NCI-H2227 (cell line): Measurements from ENCODE around the gene RTN4IP1.
A peak's percentile ranks its signal among the peaks of the same experiment; 100 is the strongest.
"Not testable (repeated sequence)": the region's sequence is repeated elsewhere in the genome, so short reads cannot be mapped to it uniquely, and the experiment has no call there.

Experiments used
- DNase-seq: peaks from one replicate; lab custom pipeline; 2025; ENCODE audit not compliant: unreplicated experiment; lab: John Stamatoyannopoulos, UW

The RTN4IP1 gene

DNA sequence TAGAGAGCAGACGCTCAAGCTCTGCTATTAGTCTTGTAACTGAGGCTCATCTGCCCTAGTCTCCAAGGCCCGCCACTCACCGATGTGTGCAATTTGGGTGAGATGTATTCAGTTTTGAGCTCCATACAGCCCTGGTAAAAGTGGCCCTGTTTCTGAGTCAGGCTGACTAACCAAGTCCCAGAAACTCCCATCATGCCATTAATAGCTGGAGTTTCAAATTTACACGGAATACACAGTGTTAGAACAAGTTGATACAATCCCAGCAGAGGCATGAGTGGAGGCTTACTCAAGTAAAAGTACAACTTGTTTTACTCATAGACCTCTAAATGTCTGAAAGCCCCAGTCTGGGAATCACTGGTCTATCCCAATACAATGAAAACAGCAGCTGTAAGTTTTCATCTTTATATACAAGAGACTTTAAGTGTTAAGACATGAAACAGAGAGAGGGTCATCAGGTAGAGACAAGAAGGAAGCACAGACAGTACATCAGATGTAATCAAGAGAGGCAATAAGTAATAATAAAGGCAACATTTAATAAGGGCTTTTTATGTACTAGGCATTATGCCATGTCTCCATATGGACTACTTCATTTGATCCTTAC, 42.4 kb downstream of the RTN4IP1 start:
- no peak for DNase-seq

DNA sequence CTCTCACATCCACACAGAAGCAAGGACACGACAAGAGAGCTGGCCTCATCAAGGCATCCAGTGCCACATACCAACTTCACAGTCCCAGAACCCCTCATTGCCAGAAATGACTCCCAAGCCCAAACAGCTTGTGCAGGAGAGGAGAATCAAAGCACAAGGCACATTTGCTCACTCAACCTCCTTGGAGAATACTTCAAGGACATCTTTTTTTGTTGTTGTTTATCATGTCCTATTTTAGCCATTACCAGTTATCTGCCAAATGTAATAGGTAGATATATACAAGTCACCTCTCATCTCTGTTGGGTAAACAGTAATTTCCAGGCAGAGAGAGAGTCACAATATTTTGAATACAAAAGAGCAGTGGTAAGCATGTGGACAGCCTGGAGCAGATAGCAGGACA, 47.8 kb downstream of the RTN4IP1 start:
- no peak for DNase-seq

DNA sequence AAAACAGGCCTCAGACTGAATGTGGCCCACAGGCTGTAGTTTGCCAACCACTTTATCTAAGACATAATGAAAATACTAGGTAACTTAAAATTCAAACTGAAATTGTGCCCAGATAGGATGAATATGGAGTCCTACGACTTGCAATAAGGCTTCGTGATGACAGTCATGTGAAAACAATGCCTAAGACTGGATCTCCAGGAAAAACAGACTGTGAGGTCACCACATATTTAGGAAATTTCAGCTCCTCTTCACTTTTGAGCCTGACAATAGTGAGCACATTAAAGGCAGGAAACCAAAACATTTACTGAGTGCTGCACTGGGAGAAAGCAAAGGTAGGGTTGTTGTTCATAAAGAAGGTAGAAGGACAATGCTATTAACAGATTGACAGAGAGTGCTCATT, 50.0 kb downstream of the RTN4IP1 start:
- DNase-seq: no peak

- peak; percentile 45 for DNase-seq
Observed at GRCh38 chr6:106574741-106575458, 54.4 kb downstream of the RTN4IP1 start.

DNA sequence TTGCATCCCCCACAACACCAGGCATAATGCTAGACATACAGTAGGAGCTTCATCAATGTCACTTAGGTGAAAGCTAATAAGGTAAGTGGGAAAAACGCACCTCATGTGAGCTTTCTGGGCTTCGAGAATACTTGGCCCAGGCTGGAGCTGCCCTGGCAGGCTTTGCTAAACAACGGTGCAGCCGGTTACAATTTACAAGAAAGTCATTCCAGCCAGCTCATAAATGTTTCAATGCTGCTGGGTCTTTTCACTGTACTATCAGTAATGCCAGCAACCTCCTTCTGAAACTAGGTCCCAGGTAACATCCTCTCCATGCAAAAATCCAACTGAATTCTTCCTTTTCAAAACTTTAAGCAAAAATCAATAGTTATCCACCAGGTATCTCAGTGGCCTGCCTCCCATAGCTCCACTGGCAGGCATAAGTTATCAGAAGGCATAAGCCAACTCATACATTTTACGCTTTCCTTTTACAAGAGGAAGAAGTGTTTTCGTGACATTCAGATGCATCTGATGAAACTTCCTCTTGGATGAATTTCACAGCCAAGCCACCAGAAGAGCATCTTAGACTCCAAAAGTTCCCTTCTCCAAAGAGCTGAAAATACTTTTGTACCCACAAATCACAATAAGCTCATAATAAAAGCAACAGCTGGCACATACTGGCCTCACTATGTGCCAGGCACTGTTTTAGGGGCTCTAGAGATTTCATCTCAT, 56.3 kb downstream of the RTN4IP1 start:
- no peak for DNase-seq

DNA sequence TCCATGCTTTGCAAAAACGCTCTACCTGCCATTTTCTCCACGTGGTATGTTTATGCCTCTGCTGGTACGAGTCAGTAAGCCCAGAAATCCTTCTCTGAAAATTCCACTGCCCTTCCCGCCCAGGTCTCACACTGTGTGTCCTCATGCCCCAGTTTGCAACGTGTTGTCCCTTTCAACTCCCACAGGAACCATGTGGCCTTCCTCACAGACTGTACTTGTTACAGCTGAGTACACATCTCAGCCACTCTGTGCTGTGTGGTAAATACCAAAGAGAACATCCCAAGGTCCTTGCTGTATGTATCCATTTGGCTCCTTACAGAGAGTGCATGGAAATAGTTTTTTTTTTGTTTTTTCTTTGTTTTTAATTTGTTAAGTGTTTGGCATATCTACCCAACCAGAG, 56.9 kb downstream of the RTN4IP1 start:
- DNase-seq: no peak

GRCh38 chr6:106569428-106569827, 59.9 kb downstream of the RTN4IP1 start:
- no peak for DNase-seq

- no peak for DNase-seq
Observed at GRCh38 chr6:106568530-106568929, 60.8 kb downstream of the RTN4IP1 start.

GRCh38 chr6:106564476-106564875, 64.8 kb downstream of the RTN4IP1 start:
- no peak for DNase-seq

DNA sequence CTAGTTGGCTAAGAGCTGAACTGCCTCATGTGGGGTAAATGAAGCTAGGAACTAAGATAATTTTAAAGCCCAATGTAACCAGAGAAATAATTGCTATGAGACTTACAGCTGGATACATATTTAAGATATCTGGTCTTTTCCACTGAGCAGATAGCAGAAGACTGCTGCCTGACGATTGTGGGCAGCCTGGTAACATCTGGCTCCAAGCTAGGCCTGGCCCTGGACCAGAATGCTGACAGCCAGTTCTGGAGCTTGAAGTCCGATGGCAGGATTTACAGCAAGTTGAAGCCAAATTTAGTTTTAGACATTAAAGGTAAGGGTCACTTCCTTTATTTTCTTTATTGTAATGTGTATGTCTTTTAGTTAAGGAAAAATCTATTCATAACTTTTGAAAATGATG, 65.7 kb downstream of the RTN4IP1 start:
- DNase-seq: no peak

DNA sequence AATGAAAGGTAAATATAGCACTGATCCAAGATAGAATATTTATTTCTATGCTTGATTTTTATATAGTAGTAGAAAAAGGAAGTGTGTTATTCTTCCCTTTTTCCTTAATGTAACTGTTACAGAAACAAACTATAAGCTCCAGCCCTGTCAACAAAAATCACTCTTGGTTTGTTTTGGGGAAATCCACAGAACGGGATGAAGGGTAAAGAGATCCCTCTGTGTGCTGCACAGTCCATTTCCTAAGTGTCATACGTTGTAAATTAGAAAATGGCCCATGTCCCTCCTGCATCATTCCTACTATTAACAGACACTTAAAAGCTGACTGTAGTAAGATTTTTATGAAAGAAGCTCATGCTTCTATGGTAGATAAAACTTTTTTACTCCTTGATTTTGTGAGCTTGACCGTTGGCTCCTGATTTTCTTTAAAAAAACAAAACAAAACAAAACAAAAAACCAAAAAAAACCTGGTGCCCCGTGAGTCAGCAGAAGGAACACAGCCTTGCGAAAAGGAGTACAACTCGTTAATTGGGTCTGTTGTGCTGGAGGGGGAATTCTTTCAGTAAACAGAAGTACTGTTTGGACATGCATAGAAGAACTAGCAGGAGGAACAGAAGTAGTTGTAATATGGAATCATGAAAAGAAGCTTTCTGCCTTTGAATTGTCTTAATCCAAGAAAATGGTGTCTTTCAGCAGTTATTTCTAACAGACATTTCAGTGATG, 67.5 kb downstream of the RTN4IP1 start:
- DNase-seq: no peak

DNA sequence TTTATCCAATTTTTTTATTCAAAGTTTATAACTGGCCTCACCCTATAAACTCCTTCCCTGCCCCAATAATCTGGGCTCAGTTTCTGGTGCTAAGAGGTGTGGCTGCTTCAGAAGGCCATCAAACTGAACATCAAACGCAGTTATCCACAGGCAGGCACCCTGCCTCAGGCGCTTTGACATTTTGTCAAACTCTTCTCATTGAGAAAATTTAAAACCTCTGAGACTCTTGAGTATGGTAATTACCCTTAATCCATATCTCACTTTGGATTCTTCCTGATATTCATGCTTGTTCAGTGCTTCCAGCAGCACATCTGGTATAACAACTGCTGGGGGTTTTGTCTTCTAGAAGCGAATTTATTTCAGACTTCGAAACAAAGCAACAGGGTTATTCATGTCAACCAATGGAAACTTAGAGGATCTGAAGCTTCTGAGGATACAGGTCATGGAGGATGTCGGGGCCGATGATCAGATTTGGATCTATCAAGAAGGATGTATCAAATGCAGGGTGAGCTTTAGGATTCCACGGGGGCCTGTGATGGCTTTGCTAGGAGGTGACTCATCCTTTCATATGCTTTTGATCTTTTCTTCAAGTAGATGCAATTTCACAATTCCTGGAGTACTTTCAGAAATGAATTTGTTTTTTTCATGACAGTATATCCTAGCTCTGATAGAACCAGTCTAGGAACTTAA, 68.2 kb downstream of the RTN4IP1 start:
- no peak for DNase-seq

DNA sequence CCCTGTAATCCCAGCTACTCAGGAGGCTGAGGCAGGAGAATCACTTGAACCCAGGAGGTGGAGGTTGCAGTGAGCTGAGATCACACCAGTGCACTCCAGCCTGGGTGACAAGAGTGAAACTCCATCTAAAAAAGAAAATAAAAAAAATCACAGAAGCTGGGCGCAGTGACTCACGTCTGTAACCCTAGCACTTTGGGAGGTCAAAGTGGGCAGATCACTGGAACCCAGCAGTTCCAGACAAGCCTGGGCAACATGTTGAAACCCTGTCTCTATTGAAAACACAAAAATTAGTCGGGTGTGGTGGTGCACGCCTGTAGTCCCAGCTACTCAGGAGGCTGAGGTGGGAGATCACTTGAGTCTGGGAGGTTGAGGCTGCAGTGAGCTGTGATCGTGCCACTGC, 69.6 kb downstream of the RTN4IP1 start:
- DNase-seq: not testable (repeated sequence)

- DNase-seq: no peak
Observed at GRCh38 chr6:106558364-106558763, 70.9 kb downstream of the RTN4IP1 start.

DNA sequence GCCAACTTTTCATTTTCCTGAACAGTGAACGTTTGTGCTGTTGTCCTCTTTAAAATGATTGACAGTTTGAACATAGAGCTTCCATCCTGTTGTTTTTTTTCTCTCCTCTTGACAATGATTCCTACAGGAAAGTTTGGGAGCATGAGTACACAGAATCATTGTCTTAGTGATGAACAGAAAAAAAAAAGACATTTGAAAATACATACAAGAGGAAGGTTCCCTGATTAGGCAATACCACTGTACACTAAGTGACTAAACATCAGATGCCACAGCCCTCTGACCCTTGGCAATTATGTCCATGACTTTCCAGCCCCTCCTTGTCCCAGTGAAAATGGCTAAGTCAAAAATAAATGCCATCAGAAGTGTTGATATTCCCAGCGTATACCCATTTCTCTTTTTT, 71.5 kb downstream of the RTN4IP1 start:
- DNase-seq: no peak

DNA sequence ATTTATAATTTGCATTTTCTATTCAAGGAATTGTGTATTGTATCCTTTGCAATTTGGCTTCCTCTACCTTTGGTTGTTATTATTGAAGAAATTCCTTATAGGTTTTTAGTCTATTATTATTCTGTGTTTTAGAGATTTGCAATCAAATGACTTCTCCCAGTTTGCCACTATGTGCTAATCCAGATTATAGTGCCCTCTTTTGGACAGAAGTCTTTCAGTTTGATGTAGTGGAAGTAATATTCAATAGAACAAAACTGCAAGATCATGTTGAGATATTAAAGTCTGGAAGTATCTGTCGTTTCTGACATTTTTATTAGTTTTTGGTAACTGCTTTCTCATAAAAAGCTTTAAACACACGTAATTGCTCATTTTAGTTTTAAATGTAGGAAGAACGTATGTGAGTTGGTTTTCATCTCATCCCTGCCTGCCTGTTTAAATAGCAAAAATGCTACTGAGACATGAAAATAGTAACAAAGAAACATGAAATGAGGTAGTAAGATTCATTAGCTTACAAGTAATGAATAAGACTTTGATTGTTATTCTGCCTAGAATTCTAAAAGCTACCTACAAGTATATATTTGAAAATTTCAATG, 72.8 kb downstream of the RTN4IP1 start:
- peak; percentile 7 for DNase-seq

DNA sequence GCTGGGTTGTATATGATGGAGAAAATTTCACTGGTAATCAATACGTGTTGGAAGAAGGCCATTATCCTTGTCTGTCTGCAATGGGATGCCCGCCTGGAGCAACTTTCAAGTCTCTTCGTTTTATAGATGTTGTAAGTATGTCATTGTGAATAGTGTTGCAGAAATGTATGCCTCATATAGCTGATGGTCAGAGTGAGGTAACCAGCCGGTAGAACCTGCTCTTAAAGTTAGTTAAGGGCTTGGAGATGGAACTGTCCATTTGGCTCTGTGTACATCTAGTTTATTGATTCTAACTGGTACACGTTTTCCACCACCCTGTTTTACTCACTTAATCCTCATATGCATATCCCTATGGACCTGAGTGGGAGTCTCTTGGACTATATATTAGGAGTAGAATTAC, 73.5 kb downstream of the RTN4IP1 start:
- DNase-seq: no peak

GRCh38 chr6:106553440-106553839, 75.9 kb downstream of the RTN4IP1 start:
- DNase-seq: no peak

DNA sequence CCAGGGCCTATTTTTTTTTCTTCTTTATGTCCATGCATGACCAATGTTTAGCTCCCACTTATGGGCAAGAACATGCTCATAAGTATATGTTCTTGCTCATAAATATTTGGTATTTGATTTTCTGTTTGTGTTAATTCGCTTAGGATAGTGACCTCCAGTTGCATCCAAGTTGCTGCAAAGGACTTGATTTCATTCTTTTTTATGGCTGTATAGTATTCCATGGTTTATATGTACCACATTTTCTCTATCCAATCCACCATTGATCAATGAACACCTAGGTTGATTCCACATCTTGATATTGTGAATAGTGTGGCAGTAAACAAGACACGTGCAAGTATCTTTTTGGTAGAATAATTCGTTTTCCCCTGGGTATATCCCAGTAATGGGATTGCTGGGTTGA, 78.1 kb downstream of the RTN4IP1 start:
- no peak for DNase-seq

DNA sequence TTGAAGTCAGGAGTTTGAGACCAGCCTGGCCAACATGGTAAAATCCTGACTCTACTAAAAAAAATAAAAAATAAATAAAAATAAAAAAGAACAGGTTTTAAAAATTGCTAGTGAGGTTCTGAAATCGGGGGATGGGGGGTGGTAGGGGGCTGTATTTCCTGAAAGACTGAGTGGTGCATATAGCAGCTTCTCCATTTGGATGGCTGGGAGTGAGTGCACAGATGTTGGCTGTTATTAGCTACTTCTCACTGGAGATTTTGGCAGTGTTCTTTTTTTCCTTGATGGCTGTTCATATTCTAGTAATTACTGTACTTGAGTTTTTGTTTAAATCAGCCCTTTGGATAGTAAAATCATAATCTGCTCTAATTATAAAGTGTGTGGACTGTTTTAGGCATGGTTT, 79.8 kb downstream of the RTN4IP1 start:
- no peak for DNase-seq
